Ovary (tissue), 9 donors: ENCODE measurements around the gene SLC1A5. TPM values are rescaled to one million over a fixed set of nuclear protein-coding genes. Genes with fewer than 3 reads are reported as not detected.

Source experiments
- DNase-seq, 5 donors: peaks; one replicate each; pipeline ENCODE4 v3.0.0-alpha.2; 2019 to 2020
- H3K27ac ChIP-seq, 2 donors: fragments of 200-600 bp; one replicate each; pipeline versions ENCODE4 v1.5.1 to v1.8.0; 2019 to 2022
- H3K27me3 ChIP-seq: fragments of 200-600 bp; one replicate; pipeline ENCODE4 v1.8.0; 2022
- H3K36me3 ChIP-seq: fragments of 200-600 bp; sonication (generic); one replicate; pipeline ENCODE4 v1.5.1; 2019
- H3K4me1 ChIP-seq: one replicate; pipeline ENCODE4 v1.8.1; 2013; ENCODE audit warnings: mild to moderate bottlenecking, moderate library complexity; ENCODE audit not compliant: insufficient read depth
- H3K4me3 ChIP-seq: fragments of 200-600 bp; sonication (generic); one replicate; pipeline ENCODE4 v1.5.1; 2017
- H3K9me3 ChIP-seq, 2 donors: fragments of 200-600 bp in 1 of 2; sonication (generic) in 1 of 2; one replicate each; pipeline versions ENCODE4 v1.5.1 to v1.8.1; 2013 to 2019; ENCODE audit warnings: mild to moderate bottlenecking in 1 of 2, moderate library complexity in 1 of 2
- EP300 ChIP-seq: sonication (generic); formaldehyde crosslinking; IDR thresholded peaks from one replicate; pipeline ENCODE4 v1.6.1; 2017; ENCODE audit warnings: antibody characterized with exemption
- POLR2A ChIP-seq: fragments of 450-650 bp; IDR thresholded peaks from one replicate; pipeline ENCODE4 v1.6.1; 2017; ENCODE audit warnings: antibody characterized with exemption, mild to moderate bottlenecking, moderate library complexity
- WGBS, 3 donors: extraction: QIAGEN DNeasy Blood & Tissue Kit in 1 of 3; methylation state at CpG; one replicate each; pipeline versions ENCODE4 v1.1.5 to v1.1.7; 2013 to 2017; 5-methylcytosine and 5-hydroxymethylcytosine counted together
- intact Hi-C, 4 donors: fragments of 100-400 bp; cut with DNase I; formaldehyde crosslinking; loops; one replicate each; pipeline versions ENCODE4 v1.11.0 to v1.15.1; 2022 to 2023
- polyA plus RNA-seq, 2 donors: library from polyadenylated mRNA; stranded (reverse); fragments of 200-250 nt in 1 of 2; fragments of 350-450 nt in 1 of 2; fragmentation: Illumina TruSeq in 1 of 2; extraction: RNeasy Lipid Tissue Mini Kit (QIAGEN cat#74804) in 1 of 2; gene quantifications; one replicate each; pipeline ENCODE4 v1.2.3, GENCODE V29; 2013 to 2014
- total RNA-seq, 7 donors: library from RNA; depleted of rRNA in 2 of 7; stranded (reverse); fragments of >200 nt in 2 of 7; fragmentation: NEBNext Ultra II Directional in 3 of 7; extraction: Animal tissue kit (Norgen Biotek cat#: 25700) in 3 of 7; gene quantifications; one replicate each; pipeline versions ENCODE4 v1.1.0 to v1.2.4, GENCODE V29; 2016 to 2023
- TF ChIP-seq, protein P1 (sequence below), 3 donors: fragments of 450-650 bp in 2 of 3; fragments of 200-600 bp in 1 of 3; IDR thresholded peaks; one replicate each; pipeline versions ENCODE4 v1.5.1 to v1.8.0; 2016 to 2022; ENCODE audit warnings: antibody characterized with exemption in 3 of 3, mild to moderate bottlenecking in 1 of 3
- donor health status: DM: no; HTN: no; CAD: no; lungs with moderate emphysema.
- donor health status: DM: no; HTN: no; CAD: no.
- donor health status: Bipolar disorder and iron deficiency.
- donor health status: DM: yes; HTN: yes; CAD: no.
- donor health status: DM: no; HTN: no; CAD: no.
- donor health status: DM: yes; HTN: yes; CAD: no.

SLC1A5 gene
- total and polyA plus RNA-seq, 9 donors = 26.8 to 339 (median 61.6) TPM

- Histone ChIP-seq H3K4me1 (peaks cover 20% of the 10 kb centered on the region), H3K36me3 (no peaks in the 10 kb centered on the region), H3K27me3 (no peaks in the 10 kb centered on the region), H3K9me3 (no peaks in the 10 kb centered on the region), H3K27ac (peak overlapping the region in 1 of 2 donors; percentile 90), H3K4me3 (peak overlapping the region; percentile 92)
- intact Hi-C loops = no loop called here
- no peak for DNase-seq
- 31 to 47% (median 36%) methylated on average over 4 of the region's 4 CpGs for WGBS, 3 donors
- TF ChIP-seq, protein P1, sequence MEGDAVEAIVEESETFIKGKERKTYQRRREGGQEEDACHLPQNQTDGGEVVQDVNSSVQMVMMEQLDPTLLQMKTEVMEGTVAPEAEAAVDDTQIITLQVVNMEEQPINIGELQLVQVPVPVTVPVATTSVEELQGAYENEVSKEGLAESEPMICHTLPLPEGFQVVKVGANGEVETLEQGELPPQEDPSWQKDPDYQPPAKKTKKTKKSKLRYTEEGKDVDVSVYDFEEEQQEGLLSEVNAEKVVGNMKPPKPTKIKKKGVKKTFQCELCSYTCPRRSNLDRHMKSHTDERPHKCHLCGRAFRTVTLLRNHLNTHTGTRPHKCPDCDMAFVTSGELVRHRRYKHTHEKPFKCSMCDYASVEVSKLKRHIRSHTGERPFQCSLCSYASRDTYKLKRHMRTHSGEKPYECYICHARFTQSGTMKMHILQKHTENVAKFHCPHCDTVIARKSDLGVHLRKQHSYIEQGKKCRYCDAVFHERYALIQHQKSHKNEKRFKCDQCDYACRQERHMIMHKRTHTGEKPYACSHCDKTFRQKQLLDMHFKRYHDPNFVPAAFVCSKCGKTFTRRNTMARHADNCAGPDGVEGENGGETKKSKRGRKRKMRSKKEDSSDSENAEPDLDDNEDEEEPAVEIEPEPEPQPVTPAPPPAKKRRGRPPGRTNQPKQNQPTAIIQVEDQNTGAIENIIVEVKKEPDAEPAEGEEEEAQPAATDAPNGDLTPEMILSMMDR (IDR thresholded peaks at IDR 0.05) = no peak
- no peak for TF ChIP-seq POLR2A
- no peak for TF ChIP-seq EP300
Measured at GRCh38 chr19:46785980-46786235, 2.5 kb downstream of the SLC1A5 start.

GRCh38 chr19:46785054-46785979 is 3.1 kb downstream of the SLC1A5 start:
- Histone ChIP-seq H3K27ac (peak overlapping the region in 1 of 2 donors; percentile 90), H3K36me3 (no peaks in the 10 kb centered on the region), H3K4me3 (peak overlapping the region; percentile 92), H3K9me3 (no peaks in the 10 kb centered on the region), H3K4me1 (peaks cover 20% of the 10 kb centered on the region), H3K27me3 (no peaks in the 10 kb centered on the region)
- TF ChIP-seq EP300 = no peak
- TF ChIP-seq, protein P1 (IDR thresholded peaks at IDR 0.05) = no peak
- no peak for TF ChIP-seq POLR2A
- 36 to 49% (median 48%) methylated on average over 19 of the region's 19 CpGs for WGBS, 3 donors
- no peak for DNase-seq
- intact Hi-C loops = no loop called here

DNA sequence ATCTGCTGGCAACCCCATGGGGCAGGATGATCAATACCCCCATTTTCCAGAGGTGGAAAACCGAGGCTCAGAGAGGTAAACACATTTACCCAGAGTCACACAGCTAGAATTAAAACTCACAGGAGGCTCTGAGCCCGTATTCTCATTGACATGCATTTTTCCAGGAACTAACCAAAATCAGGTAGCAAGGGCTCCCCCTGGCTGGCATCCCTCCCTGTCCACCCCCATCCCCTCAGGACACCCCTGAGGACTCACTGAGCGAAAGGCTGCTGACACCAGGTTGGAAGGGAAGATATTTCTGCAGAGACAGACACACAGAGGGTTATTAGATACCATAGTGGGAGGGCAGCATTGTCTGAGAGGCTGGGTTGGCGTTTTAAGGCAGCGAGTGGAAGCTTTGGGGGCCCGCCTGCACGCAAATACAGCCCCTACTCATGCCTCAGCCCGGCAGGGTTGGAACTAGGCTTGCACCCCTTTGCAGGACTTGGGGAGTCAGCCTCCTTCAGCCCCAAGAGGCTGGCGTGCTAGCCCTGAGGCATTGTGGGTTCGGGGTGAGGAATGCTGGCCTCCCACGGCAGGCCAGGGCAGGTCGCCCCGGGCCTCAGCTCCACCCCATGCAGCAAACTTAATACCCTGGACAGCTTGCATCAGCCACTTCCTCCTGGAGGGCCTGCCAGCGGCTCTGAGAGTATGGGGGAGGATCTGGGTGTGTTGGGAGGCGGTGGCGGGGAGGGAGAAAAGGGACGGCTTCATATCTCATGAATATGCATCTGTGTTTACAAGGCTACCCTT is 3.9 kb downstream of the SLC1A5 start:
- Histone ChIP-seq H3K9me3 (no peaks in the 10 kb centered on the region), H3K4me3 (peak overlapping the region; percentile 23), H3K27me3 (no peaks in the 10 kb centered on the region), H3K36me3 (no peaks in the 10 kb centered on the region), H3K27ac (peak overlapping the region; percentile 24 to 90), H3K4me1 (peaks cover 20% of the 10 kb centered on the region)
- WGBS, 3 donors = 14 to 16% (median 14%) methylated on average over 17 of the region's 17 CpGs
- DNase-seq = peak; percentile 67 to 75 (median 74)
- TF ChIP-seq EP300 (no peak), POLR2A (no peak)
- TF ChIP-seq, protein P1 (IDR thresholded peaks at IDR 0.05) = no peak
- intact Hi-C loops = no loop called here

- 29 to 52% (median 47%) methylated on average over 2 of the region's 2 CpGs for WGBS, 3 donors
- intact Hi-C loops = no loop called here
- Histone ChIP-seq H3K4me1 (peaks cover 20% of the 10 kb centered on the region), H3K27me3 (no peaks in the 10 kb centered on the region), H3K4me3 (no peak overlapping the region), H3K9me3 (no peaks in the 10 kb centered on the region), H3K36me3 (no peaks in the 10 kb centered on the region), H3K27ac (peak overlapping the region in 1 of 2 donors; percentile 24)
- peak in 1 of 5 donors; percentile 48 for DNase-seq
- TF ChIP-seq EP300 (no peak), POLR2A (no peak)
- TF ChIP-seq, protein P1 (IDR thresholded peaks at IDR 0.05) = no peak
Measured at GRCh38 chr19:46783670-46784069, 4.7 kb downstream of the SLC1A5 start.
